ENCODE measurements around the gene FHIT. TPM values are rescaled to one million over a fixed set of nuclear protein-coding genes. Genes with fewer than 3 reads are reported as not detected.

FHIT gene
- total RNA-seq, 1 donor from 2014 or later = 16.6 TPM

- no peak for DNase-seq (ENCODE audit: low spot score)
- intact Hi-C loops (cut with DNase I) = no loop called here
Observed at GRCh38 chr3:59894425-59895121, 1356.7 kb downstream of the FHIT start.

- intact Hi-C loops (cut with DNase I) = no loop called here
- DNase-seq (ENCODE audit: low spot score) = no peak
Observed at GRCh38 chr3:59890639-59891038, 1360.6 kb downstream of the FHIT start.

- no peak for DNase-seq (ENCODE audit: low spot score)
- intact Hi-C loops (cut with DNase I) = no loop called here
Observed at GRCh38 chr3:59886790-59887189, 1364.5 kb downstream of the FHIT start.

- intact Hi-C loops (cut with DNase I) = no loop called here
- no peak for DNase-seq (ENCODE audit: low spot score)
Observed at GRCh38 chr3:59885899-59886400, 1365.3 kb downstream of the FHIT start.

GRCh38 chr3:59885101-59885500 lies 1366.2 kb downstream of the FHIT start:
- intact Hi-C loops (cut with DNase I) = no loop called here
- no peak for DNase-seq (ENCODE audit: low spot score)

- no peak for DNase-seq (ENCODE audit: low spot score)
Observed at GRCh38 chr3:59884409-59884808, 1366.8 kb downstream of the FHIT start.

GRCh38 chr3:59882746-59883145 lies 1368.5 kb downstream of the FHIT start:
- no peak for DNase-seq (ENCODE audit: low spot score)
- intact Hi-C loops (cut with DNase I) = no loop called here

More at GRCh38 chr3:59884409-59884808, 1366.8 kb downstream of the FHIT start:
- intact Hi-C loops (cut with DNase I) = no loop called here

- intact Hi-C loops (cut with DNase I) = no loop called here
- no peak for DNase-seq (ENCODE audit: low spot score)
Observed at GRCh38 chr3:59880717-59881116, 1370.5 kb downstream of the FHIT start.

- no peak for DNase-seq (ENCODE audit: low spot score)
- intact Hi-C loops (cut with DNase I) = no loop called here
Observed at GRCh38 chr3:59879031-59879581, 1372.1 kb downstream of the FHIT start.

GRCh38 chr3:59878038-59878427 lies 1373.2 kb downstream of the FHIT start:
- DNase-seq (ENCODE audit: low spot score) = no peak
- intact Hi-C loops (cut with DNase I) = no loop called here

GRCh38 chr3:59877263-59878037 lies 1373.8 kb downstream of the FHIT start:
- intact Hi-C loops (cut with DNase I) = no loop called here
- no peak for DNase-seq (ENCODE audit: low spot score)

- DNase-seq (ENCODE audit: low spot score) = no peak
- intact Hi-C loops (cut with DNase I) = no loop called here
Observed at GRCh38 chr3:59876533-59877062, 1374.7 kb downstream of the FHIT start.

- intact Hi-C loops (cut with DNase I) = no loop called here
- no peak for DNase-seq (ENCODE audit: low spot score)
Observed at GRCh38 chr3:59873576-59874230, 1377.5 kb downstream of the FHIT start.

- intact Hi-C loops (cut with DNase I) = no loop called here
- no peak for DNase-seq (ENCODE audit: low spot score)
Observed at GRCh38 chr3:59872128-59872527, 1379.1 kb downstream of the FHIT start.

GRCh38 chr3:59867185-59868002 lies 1383.9 kb downstream of the FHIT start:
- intact Hi-C loops (cut with DNase I) = no loop called here
- DNase-seq (ENCODE audit: low spot score) = no peak

- DNase-seq (ENCODE audit: low spot score) = no peak
- intact Hi-C loops (cut with DNase I) = no loop called here
Observed at GRCh38 chr3:59866076-59866475, 1385.2 kb downstream of the FHIT start.

- intact Hi-C loops (cut with DNase I) = no loop called here
- no peak for DNase-seq (ENCODE audit: low spot score)
Observed at GRCh38 chr3:59865351-59865750, 1385.9 kb downstream of the FHIT start.

- DNase-seq (ENCODE audit: low spot score) = no peak
- intact Hi-C loops (cut with DNase I) = no loop called here
Observed at GRCh38 chr3:59862686-59863085, 1388.6 kb downstream of the FHIT start.
